Fibroblast of lung (primary cell): ENCODE data around the gene IRF7. TPM values are rescaled to one million over a fixed set of nuclear protein-coding genes. Genes with fewer than 3 reads are reported as not detected.

Source experiments
- DNase-seq, 2 donors: peaks; one replicate each; pipeline versions ENCODE4 v3.0.0 to v3.0.0-alpha.2; 2010; ENCODE audit warnings: low read depth in 2 of 2
- H2AFZ ChIP-seq: 2 replicates; pipeline ENCODE4 v1.5.1; 2012; ENCODE audit warnings: low read length, control low read depth, inconsistent platforms
- H3K27ac ChIP-seq: 2 replicates; pipeline ENCODE4 v1.5.1; 2011; ENCODE audit warnings: low read length, control low read depth; ENCODE audit not compliant: insufficient read depth
- H3K27me3 ChIP-seq: 2 replicates; pipeline ENCODE4 v1.5.1; 2011; ENCODE audit warnings: mild to moderate bottlenecking, low read length; ENCODE audit not compliant: control insufficient read depth, insufficient read depth
- H3K36me3 ChIP-seq: 2 replicates; pipeline ENCODE4 v1.5.1; 2011; ENCODE audit warnings: low read length; ENCODE audit not compliant: control insufficient read depth, insufficient read depth
- H3K4me1 ChIP-seq: 2 replicates; pipeline ENCODE4 v1.5.1; 2011; ENCODE audit warnings: low read length; ENCODE audit not compliant: control insufficient read depth, insufficient read depth; ENCODE audit errors: extremely low read depth
- H3K4me2 ChIP-seq: 2 replicates; pipeline ENCODE4 v1.5.1; 2011; ENCODE audit warnings: low read length, control low read depth; ENCODE audit not compliant: insufficient read depth; ENCODE audit errors: extremely low read depth
- H3K4me3 ChIP-seq, 4 experiments: fragments of 200-600 bp in 1 of 4; sonication (generic) in 1 of 4; replicated peaks in 1 of 4; 2 replicates each; pipeline ENCODE4 v1.5.1; 2011 to 2016; ENCODE audit warnings: low read length in 4 of 4, low read depth in 3 of 4, mild to moderate bottlenecking in 3 of 4, control low read depth in 2 of 4, inconsistent platforms in 1 of 4, mixed read lengths in 1 of 4; ENCODE audit not compliant: insufficient read depth in 1 of 4; ENCODE audit errors: control extremely low read depth in 1 of 4
- H3K79me2 ChIP-seq: 2 replicates; pipeline ENCODE4 v1.5.1; 2012; ENCODE audit warnings: mild to moderate bottlenecking, low read length, inconsistent platforms; ENCODE audit not compliant: control insufficient read depth, insufficient read depth
- H3K9ac ChIP-seq: 2 replicates; pipeline ENCODE4 v1.5.1; 2011; ENCODE audit warnings: mild to moderate bottlenecking, low read length, control low read depth; ENCODE audit not compliant: insufficient read depth
- H3K9me3 ChIP-seq: 2 replicates; pipeline ENCODE4 v1.5.1; 2012; ENCODE audit warnings: low read depth, low read length; ENCODE audit not compliant: control insufficient read depth, insufficient read depth
- H4K20me1 ChIP-seq: 2 replicates; pipeline ENCODE4 v1.5.1; 2011; ENCODE audit warnings: low read length; ENCODE audit not compliant: control insufficient read depth, insufficient read depth; ENCODE audit errors: extremely low read depth
- EZH2 ChIP-seq: IDR thresholded peaks from 2 replicates; pipeline ENCODE4 v1.5.1; 2012; ENCODE audit warnings: low read length, control low read depth, mild to moderate bottlenecking; ENCODE audit errors: missing control alignments
- polyA plus RNA-seq, 2 donors: library from polyadenylated mRNA; depleted of rRNA in 1 of 2; stranded (reverse) in 1 of 2; unstranded in 1 of 2; fragments of >200 nt; gene quantifications; 2 replicates each; pipeline ENCODE4 v1.2.1, GENCODE V29; 2011 to 2012; ENCODE audit warnings: missing spikeins in 1 of 2
- total RNA-seq: library from RNA; depleted of rRNA; stranded (reverse); fragments of >200 nt; gene quantifications from 2 replicates; pipeline ENCODE4 v1.2.1, GENCODE V29; 2014
- TF ChIP-seq, protein P1 (sequence below), 2 donors: IDR thresholded peaks in 1 of 2; conservative IDR thresholded peaks in 1 of 2; 1 replicate in 1 of 2; 2 replicates in 1 of 2; pipeline ENCODE4 v1.5.1; 2011 to 2012; ENCODE audit warnings: low read length in 2 of 2, control low read depth in 1 of 2, inconsistent platforms in 1 of 2, low read depth in 1 of 2, mild to moderate bottlenecking in 1 of 2

The IRF7 gene
- total and polyA plus RNA-seq, 2 donors (not counting 1 experiment from before 2014, with no cell fraction given): 1.6 to 9.1 TPM

GRCh38 chr11:636511-637332 lies 21.0 kb upstream of the IRF7 start, which contains the start of gene DRD4:
TSS of gene DRD4 (plus strand) at chr11:637269. CDS start at chr11:637305, 36 bp downstream.
- H3K36me3 ChIP-seq: peaks cover 1% of the 10 kb centered on the region
- TF ChIP-seq, protein P1, sequence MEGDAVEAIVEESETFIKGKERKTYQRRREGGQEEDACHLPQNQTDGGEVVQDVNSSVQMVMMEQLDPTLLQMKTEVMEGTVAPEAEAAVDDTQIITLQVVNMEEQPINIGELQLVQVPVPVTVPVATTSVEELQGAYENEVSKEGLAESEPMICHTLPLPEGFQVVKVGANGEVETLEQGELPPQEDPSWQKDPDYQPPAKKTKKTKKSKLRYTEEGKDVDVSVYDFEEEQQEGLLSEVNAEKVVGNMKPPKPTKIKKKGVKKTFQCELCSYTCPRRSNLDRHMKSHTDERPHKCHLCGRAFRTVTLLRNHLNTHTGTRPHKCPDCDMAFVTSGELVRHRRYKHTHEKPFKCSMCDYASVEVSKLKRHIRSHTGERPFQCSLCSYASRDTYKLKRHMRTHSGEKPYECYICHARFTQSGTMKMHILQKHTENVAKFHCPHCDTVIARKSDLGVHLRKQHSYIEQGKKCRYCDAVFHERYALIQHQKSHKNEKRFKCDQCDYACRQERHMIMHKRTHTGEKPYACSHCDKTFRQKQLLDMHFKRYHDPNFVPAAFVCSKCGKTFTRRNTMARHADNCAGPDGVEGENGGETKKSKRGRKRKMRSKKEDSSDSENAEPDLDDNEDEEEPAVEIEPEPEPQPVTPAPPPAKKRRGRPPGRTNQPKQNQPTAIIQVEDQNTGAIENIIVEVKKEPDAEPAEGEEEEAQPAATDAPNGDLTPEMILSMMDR (conservative IDR thresholded peaks at IDR 0.05 in 1 of 2, IDR thresholded peaks at IDR 0.05 in 1 of 2; ENCODE audit: low read depth in 1 of 2, low read length in 2 of 2): no peak
- TF ChIP-seq EZH2: no peak
- no peaks in the 10 kb centered on the region for H3K4me1 ChIP-seq
- H3K27me3 ChIP-seq: peaks cover 5% of the 10 kb centered on the region
- no peaks in the 10 kb centered on the region for H3K9me3 ChIP-seq
- no peak within 1 kb of the TSS for H3K9ac ChIP-seq
- H3K79me2 ChIP-seq: no peaks in the 10 kb centered on the region
- no peak within 1 kb of the TSS for H3K27ac ChIP-seq
- H3K4me3 ChIP-seq: peak within 1 kb of the TSS in 1 of 4 experiments; percentile 20
- H4K20me1 ChIP-seq: no peaks in the 10 kb centered on the region
- H2AFZ ChIP-seq: no peak within 1 kb of the TSS
- no peak for DNase-seq
- H3K4me2 ChIP-seq: no peak within 1 kb of the TSS

GRCh38 chr11:635945-636510 lies 20.3 kb upstream of the IRF7 start:
- H3K4me1 ChIP-seq: no peaks in the 10 kb centered on the region

GRCh38 chr11:630871-631270 lies 15.1 kb upstream of the IRF7 start:
- DNase-seq: no peak
- Histone ChIP-seq H3K4me1 (peaks cover 2% of the 10 kb centered on the region), H2AFZ (no peak overlapping the region), H3K9ac (no peak overlapping the region), H3K9me3 (no peaks in the 10 kb centered on the region), H3K27me3 (no peaks in the 10 kb centered on the region), H3K27ac (no peak overlapping the region), H3K4me3 (no peak overlapping the region), H3K36me3 (no peaks in the 10 kb centered on the region), H3K4me2 (no peak overlapping the region), H4K20me1 (no peaks in the 10 kb centered on the region), H3K79me2 (no peaks in the 10 kb centered on the region)
- TF ChIP-seq EZH2: no peak
- TF ChIP-seq, protein P1 (conservative IDR thresholded peaks at IDR 0.05 in 1 of 2, IDR thresholded peaks at IDR 0.05 in 1 of 2; ENCODE audit: low read depth in 1 of 2, low read length in 2 of 2): no peak

More at GRCh38 chr11:635945-636510, 20.3 kb upstream of the IRF7 start:
- no peak overlapping the region for H3K9ac ChIP-seq
- no peak overlapping the region for H3K4me2 ChIP-seq
- DNase-seq: no peak
- peaks cover 1% of the 10 kb centered on the region for H3K36me3 ChIP-seq
- TF ChIP-seq, protein P1 (conservative IDR thresholded peaks at IDR 0.05 in 1 of 2, IDR thresholded peaks at IDR 0.05 in 1 of 2; ENCODE audit: low read depth in 1 of 2, low read length in 2 of 2): no peak
- TF ChIP-seq EZH2: no peak
- H3K9me3 ChIP-seq: no peaks in the 10 kb centered on the region
- no peaks in the 10 kb centered on the region for H3K79me2 ChIP-seq
- no peak overlapping the region for H3K4me3 ChIP-seq
- H2AFZ ChIP-seq: no peak overlapping the region
- H3K27me3 ChIP-seq: peaks cover 5% of the 10 kb centered on the region
- no peak overlapping the region for H3K27ac ChIP-seq
- no peaks in the 10 kb centered on the region for H4K20me1 ChIP-seq
